IMR-90 (cell line): ENCODE results near the gene LRRTM3. TPM values are rescaled to one million over a fixed set of nuclear protein-coding genes. Genes with fewer than 3 reads are reported as not detected.

Experiments used
- ATAC-seq: fragments of 200-7000 bp; cut with Tn5 transposase; 2 replicates; pipeline ENCODE4 v1.9.1; 2020; ENCODE audit warnings: low read depth, mild to moderate bottlenecking, moderate library complexity
- BruUV-seq: library from RNA; stranded (reverse); fragments of 400-500 nt; replicated peaks from 2 replicates; lab custom pipeline; 2021; lab: Mats Ljungman, UMichigan
- CTCF ChIA-PET: fragments of 300-600 bp; formaldehyde crosslinking; extraction: SDS; loops from one replicate; lab custom pipeline; 2021; ENCODE audit warnings: antibody characterized with exemption; lab: Yijun Ruan, JAX
- POLR2A ChIA-PET: fragments of 300-600 bp; sonication (Branson Sonifier 250); formaldehyde crosslinking; loops from one replicate; lab custom pipeline; 2022; ENCODE audit warnings: antibody characterized with exemption; ENCODE audit not compliant: unreplicated experiment; lab: Charles Lee
- DNase-seq: peaks from one replicate; pipeline ENCODE4 v3.0.0; 2013
- H2AFZ ChIP-seq: replicated peaks from 2 replicates; pipeline ENCODE3; 2013; ENCODE audit warnings: low read length, mild to moderate bottlenecking; ENCODE audit not compliant: poor library complexity
- H2AK5ac ChIP-seq: 2 replicates; pipeline ENCODE4 v1.6.1; 2013; ENCODE audit warnings: low read depth, low read length, inconsistent platforms
- H2AK9ac ChIP-seq: replicated peaks from 2 replicates; pipeline ENCODE3; 2013; ENCODE audit warnings: mild to moderate bottlenecking, low read depth, low read length, moderate library complexity; ENCODE audit not compliant: poor library complexity
- H2BK120ac ChIP-seq: 2 replicates; pipeline ENCODE4 v1.6.1; 2013; ENCODE audit warnings: low read depth, low read length, inconsistent platforms
- H2BK15ac ChIP-seq: 3 replicates; pipeline ENCODE4 v1.6.1; 2013; ENCODE audit warnings: low read depth, low read length, inconsistent platforms
- H2BK20ac ChIP-seq: 2 replicates; pipeline ENCODE4 v1.6.1; 2013; ENCODE audit warnings: low read depth, mild to moderate bottlenecking, inconsistent platforms, low read length, moderate library complexity
- H2BK5ac ChIP-seq: 2 replicates; pipeline ENCODE4 v1.6.1; 2013; ENCODE audit warnings: mild to moderate bottlenecking, low read depth, low read length, inconsistent platforms; ENCODE audit not compliant: poor library complexity, severe bottlenecking
- H3K14ac ChIP-seq: replicated peaks from 2 replicates; pipeline ENCODE4 v1.6.1; 2013; ENCODE audit warnings: low read depth, low read length, inconsistent platforms
- H3K18ac ChIP-seq: 2 replicates; pipeline ENCODE4 v1.6.1; 2013; ENCODE audit warnings: low read depth, low read length, control low read depth
- H3K23ac ChIP-seq: 2 replicates; pipeline ENCODE4 v1.6.1; 2013; ENCODE audit warnings: low read depth, low read length, inconsistent platforms
- H3K27ac ChIP-seq: 2 replicates; pipeline ENCODE4 v1.5.1; 2013; ENCODE audit warnings: mild to moderate bottlenecking, control low read depth, low read length; ENCODE audit not compliant: insufficient read depth
- H3K27me3 ChIP-seq: 2 replicates; pipeline ENCODE4 v1.6.1; 2013; ENCODE audit warnings: low read length; ENCODE audit not compliant: control insufficient read depth, insufficient read depth
- H3K36me3 ChIP-seq: 2 replicates; pipeline ENCODE4 v1.6.1; 2013; ENCODE audit warnings: low read length, mixed read lengths; ENCODE audit not compliant: control insufficient read depth, insufficient read depth
- H3K4ac ChIP-seq: 2 replicates; pipeline ENCODE4 v1.6.1; 2013; ENCODE audit warnings: low read depth, low read length, inconsistent platforms
- H3K4me1 ChIP-seq: 2 replicates; pipeline ENCODE4 v1.6.1; 2013; ENCODE audit warnings: low read length, mixed read lengths; ENCODE audit not compliant: control insufficient read depth, insufficient read depth
- H3K4me2 ChIP-seq: 2 replicates; pipeline ENCODE4 v1.6.1; 2013; ENCODE audit warnings: low read depth, mild to moderate bottlenecking, control low read depth, low read length, moderate library complexity
- H3K4me3 ChIP-seq: 2 replicates; pipeline ENCODE4 v1.5.1; 2013; ENCODE audit warnings: low read depth, mild to moderate bottlenecking, control low read depth, low read length, moderate library complexity; ENCODE audit not compliant: insufficient read depth
- H3K56ac ChIP-seq: 2 replicates; pipeline ENCODE4 v1.6.1; 2013; ENCODE audit warnings: low read length, inconsistent platforms; ENCODE audit not compliant: insufficient read depth; ENCODE audit errors: extremely low read depth
- H3K79me1 ChIP-seq, 2 experiments: 2 replicates each; pipeline ENCODE4 v1.6.1; 2013; ENCODE audit warnings: low read length in 2 of 2, inconsistent platforms in 1 of 2, low read depth in 1 of 2
- H3K9ac ChIP-seq: 2 replicates; pipeline ENCODE4 v1.6.1; 2013; ENCODE audit warnings: low read depth, low read length, control low read depth
- H3K9me1 ChIP-seq: 2 replicates; pipeline ENCODE4 v1.6.1; 2013; ENCODE audit warnings: low read length, inconsistent platforms; ENCODE audit not compliant: insufficient read depth
- H3K9me3 ChIP-seq: 2 replicates; pipeline ENCODE4 v1.6.1; 2013; ENCODE audit warnings: low read length; ENCODE audit not compliant: control insufficient read depth, insufficient read depth
- H4K20me1 ChIP-seq: 2 replicates; pipeline ENCODE4 v1.6.1; 2013; ENCODE audit warnings: low read length, inconsistent platforms; ENCODE audit not compliant: insufficient read depth
- H4K5ac ChIP-seq: 2 replicates; pipeline ENCODE4 v1.6.1; 2013; ENCODE audit warnings: mild to moderate bottlenecking, low read depth, low read length, control low read depth
- H4K8ac ChIP-seq, 2 experiments: 2 replicates each; pipeline ENCODE4 v1.6.1; 2013; ENCODE audit warnings: low read depth in 2 of 2, low read length in 2 of 2, control low read depth in 1 of 2, inconsistent platforms in 1 of 2
- H4K91ac ChIP-seq: 2 replicates; pipeline ENCODE4 v1.6.1; 2013; ENCODE audit warnings: low read depth, low read length, inconsistent platforms; ENCODE audit not compliant: insufficient read depth
- BHLHE40 ChIP-seq: fragments of 150-350 bp; IDR thresholded peaks from 2 replicates; pipeline ENCODE4 v1.6.1; 2016; ENCODE audit warnings: mild to moderate bottlenecking, low read depth, low read length
- CEBPB ChIP-seq: IDR thresholded peaks from 2 replicates; pipeline ENCODE4 v1.6.1; 2012; ENCODE audit warnings: low read depth, low read length, improper control_type of control experiment
- CHD1 ChIP-seq: IDR thresholded peaks from 2 replicates; pipeline ENCODE4 v1.6.1; 2012; ENCODE audit warnings: low read depth, low read length, improper control_type of control experiment
- CTCF ChIP-seq: conservative IDR thresholded peaks from 2 replicates; pipeline ENCODE4 v1.5.1; 2012; ENCODE audit warnings: mild to moderate bottlenecking, low read depth, low read length, improper control_type of control experiment
- ELK1 ChIP-seq: fragments of 150-350 bp; IDR thresholded peaks from 2 replicates; pipeline ENCODE4 v1.6.1; 2016; ENCODE audit warnings: low read depth, mild to moderate bottlenecking, low read length, moderate library complexity, borderline replicate concordance
- FOS ChIP-seq: fragments of 150-350 bp; IDR thresholded peaks from 2 replicates; pipeline ENCODE4 v1.6.1; 2016; ENCODE audit warnings: low read depth, low read length
- MAFK ChIP-seq: IDR thresholded peaks from 2 replicates; pipeline ENCODE4 v1.6.1; 2012; ENCODE audit warnings: low read depth, low read length, improper control_type of control experiment
- MAZ ChIP-seq: IDR thresholded peaks from 2 replicates; pipeline ENCODE4 v1.6.1; 2012; ENCODE audit warnings: low read depth, mild to moderate bottlenecking, low read length, improper control_type of control experiment, moderate library complexity, borderline replicate concordance
- MXI1 ChIP-seq: IDR thresholded peaks from 2 replicates; pipeline ENCODE4 v1.6.1; 2012; ENCODE audit warnings: low read depth, mild to moderate bottlenecking, low read length, moderate library complexity, borderline replicate concordance
- NFE2L2 ChIP-seq: fragments of 150-350 bp; IDR thresholded peaks from 2 replicates; pipeline ENCODE4 v1.6.1; 2016; ENCODE audit warnings: low read depth, mild to moderate bottlenecking, low read length
- POLR2A ChIP-seq: IDR thresholded peaks from 2 replicates; pipeline ENCODE4 v1.6.1; 2012; ENCODE audit warnings: mild to moderate bottlenecking, low read depth, low read length
- RAD21 ChIP-seq: IDR thresholded peaks from 2 replicates; pipeline ENCODE4 v1.6.1; 2012; ENCODE audit warnings: low read length, improper control_type of control experiment
- RCOR1 ChIP-seq: IDR thresholded peaks from 2 replicates; pipeline ENCODE4 v1.6.1; 2012; ENCODE audit warnings: mild to moderate bottlenecking, low read length, improper control_type of control experiment; ENCODE audit not compliant: insufficient replicate concordance
- RFX5 ChIP-seq: IDR thresholded peaks from 2 replicates; pipeline ENCODE4 v1.8.0; 2012; ENCODE audit warnings: low read depth, mild to moderate bottlenecking, low read length, moderate library complexity
- SMC3 ChIP-seq: fragments of 150-350 bp; IDR thresholded peaks from 2 replicates; pipeline ENCODE4 v1.6.1; 2016; ENCODE audit warnings: low read depth, mild to moderate bottlenecking, antibody characterized with exemption, low read length, moderate library complexity
- USF2 ChIP-seq: fragments of 150-350 bp; IDR thresholded peaks from 2 replicates; pipeline ENCODE4 v1.6.1; 2017; ENCODE audit warnings: mild to moderate bottlenecking, antibody characterized with exemption, low read length, low read depth
- WGBS, 2 experiments: methylation state at CpG; one replicate each; pipeline versions ENCODE4 v1.1.5 to v1.1.7; 2013; ENCODE audit warnings: missing lambda C conversion rate in 2 of 2; ENCODE audit not compliant: insufficient read length in 1 of 2; ENCODE audit errors: extremely low coverage in 2 of 2; 5-methylcytosine and 5-hydroxymethylcytosine counted together
- dilution Hi-C: fragments of 300-500 bp; cut with HindIII; formaldehyde crosslinking; loops from one replicate; pipeline ENCODE4 v1.14.3; 2018; ENCODE audit warnings: low sequenced_read_pairs; ENCODE audit not compliant: unreplicated experiment
- in situ Hi-C: fragments of 300-500 bp; cut with MboI; formaldehyde crosslinking; loops from 3 replicates; pipeline ENCODE4 v1.14.3; 2019; ENCODE audit warnings: low sequenced_read_pairs, inconsistent platforms, mixed read lengths
- intact Hi-C: fragments of 100-400 bp; cut with micrococcal nuclease; formaldehyde crosslinking; loops from 2 replicates; pipeline ENCODE4 v1.10.0; 2022
- polyA plus RNA-seq, 3 experiments: library from polyadenylated mRNA; depleted of rRNA; stranded (reverse); fragments of >200 nt; gene quantifications; 2 replicates each; pipeline ENCODE4 v1.2.3, GENCODE V29; 2012; ENCODE audit warnings: low replicate concordance in 1 of 3
- total RNA-seq: library from RNA; depleted of rRNA; stranded (reverse); fragments of >200 nt; gene quantifications from 2 replicates; pipeline ENCODE4 v1.2.3, GENCODE V29; 2012

LRRTM3 gene
- total and polyA plus RNA-seq, 2 of the 4 experiments (the other 2 are of a cell fraction) = under 0.01 TPM; not detected in 1

GRCh38 chr10:66926841-66927240 is 1.0 kb downstream of the LRRTM3 start:
- intact Hi-C loops = no loop called here

More at GRCh38 chr10:66926841-66927240, 1.0 kb downstream of the LRRTM3 start:
- no peak overlapping the region for H3K14ac ChIP-seq
- no peak overlapping the region for H2BK5ac ChIP-seq
- no peak overlapping the region for H3K23ac ChIP-seq
- no peak overlapping the region for H4K5ac ChIP-seq
- no peaks in the 10 kb centered on the region for H4K20me1 ChIP-seq
- WGBS, 2 experiments = 80% methylated on average over 2 of the region's 5 CpGs; no CpG with 5 or more reads in 1 of the 2 experiments
- H4K8ac ChIP-seq = no peak overlapping the region
- ATAC-seq (no peak), DNase-seq (no peak)
- no peak overlapping the region for H2AK5ac ChIP-seq
- no peaks in the 10 kb centered on the region for H3K36me3 ChIP-seq
- BruUV-seq = no TSS peak
- H3K9ac ChIP-seq = no peak overlapping the region
- no peak for TF ChIP-seq BHLHE40
- TF ChIP-seq MXI1 = no peak
- no peak for TF ChIP-seq MAFK
- TF ChIP-seq CHD1 = no peak
- TF ChIP-seq CEBPB = no peak
- no peak for TF ChIP-seq SMC3
- no peak for TF ChIP-seq RAD21
- TF ChIP-seq FOS = no peak
- no peak for TF ChIP-seq USF2
- no peak for TF ChIP-seq ELK1
- no peak for TF ChIP-seq CTCF
- no peak for TF ChIP-seq RCOR1
- TF ChIP-seq MAZ = no peak
- TF ChIP-seq RFX5 = no peak
- TF ChIP-seq POLR2A = no peak
- no peak for TF ChIP-seq NFE2L2
- H3K27me3 ChIP-seq = peaks cover 14% of the 10 kb centered on the region
- no peaks in the 10 kb centered on the region for H3K9me3 ChIP-seq
- no peak overlapping the region for H3K27ac ChIP-seq
- no peaks in the 10 kb centered on the region for H3K79me1 ChIP-seq
- no peak overlapping the region for H3K4me2 ChIP-seq
- H2AFZ ChIP-seq = no peak overlapping the region
- no peak overlapping the region for H3K4me3 ChIP-seq
- no peak overlapping the region for H3K18ac ChIP-seq
- CTCF ChIA-PET = no interaction called here
- H3K56ac ChIP-seq = no peak overlapping the region
- dilution Hi-C loops = no loop called here
- H2BK120ac ChIP-seq = no peak overlapping the region
- in situ Hi-C loops = loop anchor here (25.0 kb wide), 1 partner anchor 585 kb away; no protein-coding TSS in a partner anchor
- POLR2A ChIA-PET = no interaction called here
- no peak overlapping the region for H3K4ac ChIP-seq
- H4K91ac ChIP-seq = no peak overlapping the region
- no peak overlapping the region for H2BK20ac ChIP-seq
- H3K4me1 ChIP-seq = no peaks in the 10 kb centered on the region
- no peak overlapping the region for H2BK15ac ChIP-seq
- no peak overlapping the region for H2AK9ac ChIP-seq
- no peaks in the 10 kb centered on the region for H3K9me1 ChIP-seq
